ENCODE results near the gene LLGL2. TPM values are rescaled to one million over a fixed set of nuclear protein-coding genes. Genes with fewer than 3 reads are reported as not detected.
"Not testable (repeated sequence)": the region's sequence is repeated elsewhere in the genome, so short reads cannot be mapped to it uniquely, and the experiment has no call there.

Gene LLGL2
- total RNA-seq, 1 donor from 2014 or later, result 44.5 TPM

DNA sequence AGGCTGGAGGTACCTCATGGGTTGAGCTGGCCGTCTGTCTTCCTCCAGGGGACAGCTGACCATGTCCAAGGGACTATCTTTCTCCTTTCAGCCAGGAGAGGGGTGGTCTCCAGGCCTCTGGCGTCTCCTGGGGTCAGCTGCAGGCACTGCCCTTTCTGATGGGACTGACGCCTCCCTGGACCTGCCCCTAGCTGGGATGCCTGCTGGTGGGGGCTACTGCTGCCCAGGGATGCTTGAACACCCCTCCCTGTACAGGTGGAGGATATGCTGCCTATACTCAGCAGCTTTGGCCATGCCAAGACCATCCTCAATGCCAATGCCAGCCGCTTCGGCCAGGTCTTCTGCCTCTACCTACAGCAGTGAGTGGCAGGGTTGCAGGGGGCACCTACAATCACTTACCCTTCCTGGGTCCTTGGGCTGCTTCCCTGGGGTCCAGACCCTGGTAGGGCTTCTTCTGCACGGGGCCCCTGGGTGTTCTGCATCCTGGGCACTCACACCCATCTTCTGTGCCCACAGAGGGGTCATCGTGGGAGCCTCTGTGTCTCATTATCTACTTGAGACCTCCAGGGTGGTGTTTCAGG, 66.3 kb downstream of the LLGL2 start:
- H3K27me3 ChIP-seq (ENCODE audit: control insufficient read depth, insufficient read depth, low read length), result peaks cover 15% of the 10 kb centered on the region
- DNase-seq (ENCODE audit: low read depth), result no peak
- TF ChIP-seq, protein P1, sequence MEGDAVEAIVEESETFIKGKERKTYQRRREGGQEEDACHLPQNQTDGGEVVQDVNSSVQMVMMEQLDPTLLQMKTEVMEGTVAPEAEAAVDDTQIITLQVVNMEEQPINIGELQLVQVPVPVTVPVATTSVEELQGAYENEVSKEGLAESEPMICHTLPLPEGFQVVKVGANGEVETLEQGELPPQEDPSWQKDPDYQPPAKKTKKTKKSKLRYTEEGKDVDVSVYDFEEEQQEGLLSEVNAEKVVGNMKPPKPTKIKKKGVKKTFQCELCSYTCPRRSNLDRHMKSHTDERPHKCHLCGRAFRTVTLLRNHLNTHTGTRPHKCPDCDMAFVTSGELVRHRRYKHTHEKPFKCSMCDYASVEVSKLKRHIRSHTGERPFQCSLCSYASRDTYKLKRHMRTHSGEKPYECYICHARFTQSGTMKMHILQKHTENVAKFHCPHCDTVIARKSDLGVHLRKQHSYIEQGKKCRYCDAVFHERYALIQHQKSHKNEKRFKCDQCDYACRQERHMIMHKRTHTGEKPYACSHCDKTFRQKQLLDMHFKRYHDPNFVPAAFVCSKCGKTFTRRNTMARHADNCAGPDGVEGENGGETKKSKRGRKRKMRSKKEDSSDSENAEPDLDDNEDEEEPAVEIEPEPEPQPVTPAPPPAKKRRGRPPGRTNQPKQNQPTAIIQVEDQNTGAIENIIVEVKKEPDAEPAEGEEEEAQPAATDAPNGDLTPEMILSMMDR (IDR thresholded peaks at IDR 0.05; ENCODE audit: insufficient read depth, low read length, severe bottlenecking), result no peak
- H3K36me3 ChIP-seq (ENCODE audit: control insufficient read depth, insufficient read depth, low read length), result no peaks in the 10 kb centered on the region
- no peak for FAIRE-seq
- no peak overlapping the region for H3K4me3 ChIP-seq (ENCODE audit: low read depth, low read length)

DNA sequence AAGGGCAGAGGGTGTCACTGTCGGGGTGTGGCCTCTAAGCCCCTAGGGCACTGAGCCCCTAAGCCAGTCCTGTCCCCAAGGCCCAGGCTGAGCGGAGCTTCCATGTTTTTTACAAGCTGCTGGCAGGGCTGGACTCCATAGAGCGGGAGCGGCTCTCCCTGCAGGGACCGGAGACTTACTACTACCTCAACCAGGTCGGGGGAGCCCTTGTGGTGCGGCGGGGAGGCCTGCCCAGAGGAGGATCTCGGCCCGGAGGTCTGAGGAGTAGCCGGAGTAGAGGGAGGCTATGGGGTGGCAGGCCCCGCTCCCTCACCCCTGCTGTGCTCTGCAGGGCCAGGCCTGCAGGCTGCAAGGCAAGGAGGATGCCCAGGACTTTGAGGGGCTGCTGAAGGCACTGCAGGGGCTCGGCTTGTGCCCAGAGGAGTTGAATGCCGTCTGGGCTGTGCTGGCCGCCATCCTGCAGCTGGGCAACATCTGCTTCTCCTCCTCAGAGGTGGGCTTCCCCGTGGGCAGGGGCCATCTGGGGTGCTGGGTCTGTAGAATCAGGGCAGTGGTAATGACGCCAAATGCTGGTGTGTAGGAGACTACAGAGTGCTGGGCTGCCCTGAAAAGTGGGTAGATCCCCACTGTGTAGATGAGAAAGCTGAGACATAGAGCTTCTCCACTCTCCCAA, 67.0 kb downstream of the LLGL2 start:
- H3K4me3 ChIP-seq (ENCODE audit: low read depth, low read length), result no peak overlapping the region
- peaks cover 12% of the 10 kb centered on the region for H3K27me3 ChIP-seq (ENCODE audit: control insufficient read depth, insufficient read depth, low read length)
- FAIRE-seq, result no peak
- H3K36me3 ChIP-seq (ENCODE audit: control insufficient read depth, insufficient read depth, low read length), result no peaks in the 10 kb centered on the region
- DNase-seq (ENCODE audit: low read depth), result no peak
- TF ChIP-seq, protein P1 (IDR thresholded peaks at IDR 0.05; ENCODE audit: insufficient read depth, low read length, severe bottlenecking), result no peak

DNA sequence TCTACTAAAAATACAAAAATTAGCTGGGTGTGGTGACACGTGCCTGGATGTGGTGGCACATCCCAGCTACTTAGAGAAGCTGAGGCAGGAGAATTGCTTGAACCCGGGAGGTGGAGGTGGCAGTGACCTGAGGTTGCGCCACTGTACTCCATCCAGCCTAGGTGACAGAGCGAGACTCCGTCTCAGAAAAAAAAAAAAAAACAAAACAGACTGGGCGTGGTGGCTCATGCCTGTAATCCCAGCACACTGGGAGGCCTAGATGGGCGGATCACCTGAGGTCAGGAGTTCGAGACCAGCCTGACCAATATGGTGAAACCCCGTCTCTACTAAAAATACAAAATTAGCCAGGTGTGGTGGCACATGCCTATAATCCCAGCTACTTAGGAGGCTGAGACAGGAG, 67.9 kb downstream of the LLGL2 start:
- H3K27me3 ChIP-seq (ENCODE audit: control insufficient read depth, insufficient read depth, low read length); FAIRE-seq; H3K36me3 ChIP-seq (ENCODE audit: control insufficient read depth, insufficient read depth, low read length); H3K4me3 ChIP-seq (ENCODE audit: low read depth, low read length); DNase-seq (ENCODE audit: low read depth): not testable (repeated sequence)

DNA sequence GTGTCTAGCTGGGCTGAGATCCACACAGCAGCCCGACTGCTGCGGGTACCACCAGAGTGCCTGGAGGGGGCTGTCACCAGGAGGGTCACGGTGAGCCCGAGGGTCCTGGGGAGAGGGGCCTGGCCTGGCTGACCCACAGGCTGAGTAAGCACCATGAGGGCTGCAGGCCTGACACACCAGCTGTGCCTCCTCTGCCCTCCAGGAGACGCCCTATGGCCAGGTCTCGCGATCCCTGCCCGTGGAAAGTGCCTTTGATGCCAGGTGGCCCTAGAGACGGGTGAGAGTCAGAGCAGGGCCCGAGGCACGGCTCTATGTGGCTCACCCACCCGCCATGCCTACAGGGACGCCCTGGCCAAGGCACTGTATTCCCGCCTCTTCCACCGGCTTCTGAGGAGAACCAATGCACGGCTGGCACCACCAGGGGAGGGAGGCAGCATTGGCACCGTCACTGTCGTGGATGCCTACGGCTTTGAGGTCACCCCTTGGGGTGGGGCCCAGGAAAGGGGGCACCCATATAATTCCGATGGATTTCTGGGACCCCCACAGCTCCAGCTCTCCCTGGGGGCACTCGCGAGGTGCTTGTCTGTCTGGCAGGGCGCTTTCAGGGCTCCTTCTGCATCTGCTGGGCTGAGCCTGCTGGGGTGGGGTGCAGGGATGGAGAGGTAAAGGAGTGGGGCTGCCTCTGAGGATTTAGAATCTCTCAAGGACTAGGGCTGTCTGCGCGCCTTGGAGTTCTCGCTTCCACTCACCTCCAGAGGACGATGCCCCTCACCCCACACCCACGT, 69.2 kb downstream of the LLGL2 start:
- FAIRE-seq (no peak), DNase-seq (ENCODE audit: low read depth) (no peak)
- TF ChIP-seq, protein P1 (IDR thresholded peaks at IDR 0.05; ENCODE audit: insufficient read depth, low read length, severe bottlenecking), result no peak
- Histone ChIP-seq H3K27me3 (ENCODE audit: control insufficient read depth, insufficient read depth, low read length) (peaks cover 3% of the 10 kb centered on the region), H3K4me3 (ENCODE audit: low read depth, low read length) (no peak overlapping the region), H3K36me3 (ENCODE audit: control insufficient read depth, insufficient read depth, low read length) (no peaks in the 10 kb centered on the region)

DNA sequence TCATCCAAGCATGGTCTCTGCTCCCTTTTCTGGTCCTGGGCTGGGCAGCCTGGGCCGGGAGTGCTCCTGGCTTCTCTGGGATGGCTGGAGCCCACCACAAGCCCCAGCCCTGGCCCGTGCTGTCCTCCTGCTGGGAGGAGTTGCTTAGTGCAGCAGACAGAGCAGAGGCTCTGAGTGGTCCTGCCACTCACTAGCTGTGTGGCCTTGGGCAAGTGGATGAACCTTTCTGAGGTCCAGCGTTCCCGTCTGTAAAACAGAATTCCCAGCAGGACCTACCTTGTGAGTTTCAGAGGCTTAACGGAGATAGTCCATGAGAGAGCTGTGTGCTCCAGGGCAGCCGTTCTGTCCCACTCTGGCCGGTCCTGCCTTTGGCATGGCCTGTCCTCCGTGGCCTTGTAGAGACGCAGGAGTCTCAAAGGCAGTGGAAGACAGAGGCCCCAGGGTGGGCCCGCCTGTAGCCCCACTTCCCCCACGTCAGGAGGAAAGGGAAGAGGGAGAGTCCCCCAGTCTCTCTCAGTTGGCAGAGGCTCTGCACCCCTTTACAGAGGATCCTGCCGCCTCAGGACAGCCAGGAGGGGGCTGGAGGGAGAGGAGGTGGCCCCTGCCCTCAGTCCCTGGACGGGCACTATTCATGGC, 69.9 kb downstream of the LLGL2 start:
- FAIRE-seq, result peak; percentile 13
- DNase-seq (ENCODE audit: low read depth), result no peak
- TF ChIP-seq, protein P1 (IDR thresholded peaks at IDR 0.05; ENCODE audit: insufficient read depth, low read length, severe bottlenecking), result no peak
- Histone ChIP-seq H3K27me3 (ENCODE audit: control insufficient read depth, insufficient read depth, low read length) (peaks cover 3% of the 10 kb centered on the region), H3K4me3 (ENCODE audit: low read depth, low read length) (no peak overlapping the region), H3K36me3 (ENCODE audit: control insufficient read depth, insufficient read depth, low read length) (no peaks in the 10 kb centered on the region)

DNA sequence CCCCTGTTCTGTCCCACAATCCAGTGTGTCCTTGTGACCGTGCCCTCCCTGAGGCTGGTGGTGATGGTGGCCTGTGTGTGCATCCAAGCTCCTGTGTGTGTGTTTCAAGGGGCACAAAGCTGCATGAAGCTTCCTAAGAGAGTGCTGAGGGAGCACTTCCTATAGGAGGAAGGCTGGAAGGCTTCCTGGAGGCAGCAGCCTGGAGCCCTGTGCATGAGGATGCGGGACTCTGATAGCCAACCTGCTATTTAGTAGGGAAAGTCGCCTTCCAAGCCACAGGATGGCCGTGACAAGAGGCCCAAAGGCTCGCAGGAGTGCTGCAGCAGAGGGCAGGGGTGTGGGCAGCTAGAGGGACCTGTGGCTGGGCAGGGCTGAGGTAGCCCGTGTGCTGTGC, 70.4 kb downstream of the LLGL2 start:
- TF ChIP-seq, protein P1 (IDR thresholded peaks at IDR 0.05; ENCODE audit: insufficient read depth, low read length, severe bottlenecking), result no peak
- Histone ChIP-seq H3K4me3 (ENCODE audit: low read depth, low read length) (no peak overlapping the region), H3K27me3 (ENCODE audit: control insufficient read depth, insufficient read depth, low read length) (peaks cover 3% of the 10 kb centered on the region), H3K36me3 (ENCODE audit: control insufficient read depth, insufficient read depth, low read length) (no peaks in the 10 kb centered on the region)
- DNase-seq (ENCODE audit: low read depth), result no peak
- no peak for FAIRE-seq
